GM21447 (cell line): ENCODE measurements around the gene INTS12.
"Not testable (repeated sequence)": the region's sequence is repeated elsewhere in the genome, so short reads cannot be mapped to it uniquely, and the experiment has no call there.

Experiments
- ATAC-seq: cut with Tn5 transposase; IDR thresholded peaks from one replicate; pipeline ENCODE4 v1.9.1; 2021; ENCODE audit not compliant: unreplicated experiment

The INTS12 gene, protein sequence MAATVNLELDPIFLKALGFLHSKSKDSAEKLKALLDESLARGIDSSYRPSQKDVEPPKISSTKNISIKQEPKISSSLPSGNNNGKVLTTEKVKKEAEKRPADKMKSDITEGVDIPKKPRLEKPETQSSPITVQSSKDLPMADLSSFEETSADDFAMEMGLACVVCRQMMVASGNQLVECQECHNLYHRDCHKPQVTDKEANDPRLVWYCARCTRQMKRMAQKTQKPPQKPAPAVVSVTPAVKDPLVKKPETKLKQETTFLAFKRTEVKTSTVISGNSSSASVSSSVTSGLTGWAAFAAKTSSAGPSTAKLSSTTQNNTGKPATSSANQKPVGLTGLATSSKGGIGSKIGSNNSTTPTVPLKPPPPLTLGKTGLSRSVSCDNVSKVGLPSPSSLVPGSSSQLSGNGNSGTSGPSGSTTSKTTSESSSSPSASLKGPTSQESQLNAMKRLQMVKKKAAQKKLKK

DNA sequence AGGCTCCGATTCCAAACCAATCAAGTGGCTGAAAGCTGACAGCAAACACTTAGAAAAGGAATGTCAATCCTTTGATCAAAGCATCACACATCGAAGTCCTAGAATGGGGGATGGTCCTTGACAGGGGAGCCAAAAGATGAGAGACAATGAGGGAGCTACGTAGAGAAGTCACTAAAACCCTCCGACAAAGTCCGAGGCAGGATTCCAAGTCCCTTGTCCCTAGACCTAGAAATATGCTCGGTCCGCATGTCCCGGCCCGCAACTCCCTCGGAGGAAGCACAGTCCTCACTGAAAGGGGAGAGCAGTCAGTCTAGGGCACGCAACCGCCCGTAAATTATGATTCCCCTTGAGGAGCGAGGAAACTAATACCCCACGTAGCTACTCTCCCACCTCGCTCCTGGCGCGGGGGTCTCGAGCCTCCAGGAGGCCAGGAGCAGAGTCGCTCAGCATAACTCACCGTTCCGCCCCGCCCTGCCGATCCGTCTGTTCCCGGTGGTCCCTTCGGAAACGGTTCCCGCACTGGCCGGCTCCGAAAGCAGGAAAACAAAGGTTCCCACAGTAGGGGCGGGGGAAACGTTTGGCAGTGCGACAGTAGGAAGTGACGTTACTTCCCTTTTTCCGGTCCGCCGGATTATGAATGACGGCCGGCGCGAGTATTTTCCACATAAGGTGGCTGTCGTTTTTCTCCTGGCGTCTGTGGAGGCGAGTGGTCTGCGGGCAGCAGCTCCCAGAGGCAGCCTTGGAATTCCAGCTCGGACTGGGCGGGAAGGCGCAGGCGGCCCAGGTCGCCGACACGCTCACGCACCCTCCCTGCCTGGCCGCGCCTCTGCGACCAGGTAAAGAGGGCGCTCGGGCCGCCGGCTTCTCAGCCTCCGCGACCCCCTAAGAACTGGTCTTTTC, at the start of gene INTS12, which contains the start of gene GSTCD:
Gene INTS12, minus strand, starts transcription at position 509 of the 900 bp plus-strand sequence. CDS start 8,684 bp downstream, outside the sequence.
Gene GSTCD, plus strand, starts transcription at position 604 of the 900 bp plus-strand sequence. CDS start 8,830 bp downstream, outside the sequence.
- ATAC-seq = peak; percentile 80

DNA sequence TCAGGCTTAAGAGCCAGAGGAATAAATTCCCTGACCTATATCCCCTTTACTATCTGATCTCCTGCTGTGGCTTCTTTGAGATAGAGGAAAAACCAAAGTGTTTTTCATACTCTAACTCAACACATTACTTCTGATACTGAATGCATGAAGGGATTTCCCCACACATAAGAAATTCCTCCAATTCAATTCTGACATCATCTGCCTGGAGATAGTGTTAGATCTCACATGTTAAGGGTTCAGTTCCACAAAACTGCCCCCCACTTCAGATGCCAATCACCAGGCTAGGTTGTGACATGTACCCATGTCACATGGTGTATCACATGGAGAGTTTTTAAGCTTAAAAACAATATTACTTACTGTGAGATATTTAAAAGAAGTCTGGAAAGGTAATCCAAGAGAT, 46.9 kb upstream of the INTS12 start:
- ATAC-seq = no peak

DNA sequence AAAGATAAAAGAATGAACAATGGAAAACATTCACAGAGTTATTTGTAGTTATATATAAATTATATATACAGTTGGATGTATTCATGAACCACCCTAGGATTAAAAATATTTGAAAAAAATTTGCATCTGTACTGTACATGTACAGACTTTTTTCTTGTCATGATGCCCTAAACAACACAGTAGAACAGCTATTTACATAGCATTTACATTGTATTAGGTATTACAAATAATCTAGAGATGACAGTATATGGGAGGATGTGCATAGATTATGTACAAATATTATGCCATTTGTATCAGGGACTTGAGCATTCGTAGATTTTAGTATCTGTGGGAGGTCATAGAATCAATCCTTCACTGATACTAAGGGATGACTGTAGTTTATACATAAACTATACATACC, 44.9 kb upstream of the INTS12 start:
- ATAC-seq = no peak

DNA sequence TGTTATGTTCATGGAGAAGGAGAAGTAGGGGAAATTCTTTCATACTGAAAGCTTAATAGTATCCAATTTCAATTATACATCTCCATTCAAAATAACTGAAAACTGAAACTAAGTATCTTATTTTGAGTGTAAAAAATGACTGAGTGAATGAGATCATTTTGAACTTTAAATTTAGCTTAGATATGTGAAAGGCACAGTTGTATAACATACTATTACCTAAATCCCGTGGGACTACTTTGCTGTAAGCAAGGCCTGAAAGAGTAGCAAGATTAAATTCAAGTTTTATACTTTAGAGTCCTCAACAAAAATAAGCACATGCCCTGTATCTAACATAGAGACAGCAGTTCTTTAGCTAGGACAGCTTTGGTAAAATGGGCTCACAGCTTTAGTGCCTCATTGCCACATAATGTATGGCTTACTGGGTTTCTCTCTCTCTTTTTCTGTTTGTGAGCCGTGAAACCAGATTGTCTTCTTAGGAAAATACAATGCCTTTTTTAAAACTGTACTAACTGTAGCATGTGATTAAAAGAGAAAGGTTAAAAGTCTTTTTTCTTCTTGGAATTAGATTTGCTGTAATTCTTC, 43.3 kb upstream of the INTS12 start:
- no peak for ATAC-seq

DNA sequence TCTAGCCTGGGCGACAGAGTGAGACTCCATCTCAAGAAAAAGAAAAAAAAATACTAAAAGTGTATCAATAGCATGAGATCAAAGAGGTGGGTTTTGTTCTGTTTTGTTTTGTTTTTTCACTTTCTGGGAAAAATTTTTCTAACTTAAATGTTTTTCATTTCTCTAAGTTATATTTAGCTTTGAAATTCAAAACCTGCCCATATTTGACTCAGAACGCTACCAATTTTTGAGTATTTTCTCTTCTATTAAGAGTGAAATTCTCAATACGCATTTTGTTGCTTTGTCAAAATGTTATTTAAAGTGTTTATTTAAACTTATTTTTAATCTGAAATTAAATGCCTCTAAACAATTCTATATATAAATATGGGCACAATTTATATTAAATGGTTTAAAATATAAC, 39.7 kb upstream of the INTS12 start:
- no peak for ATAC-seq

DNA sequence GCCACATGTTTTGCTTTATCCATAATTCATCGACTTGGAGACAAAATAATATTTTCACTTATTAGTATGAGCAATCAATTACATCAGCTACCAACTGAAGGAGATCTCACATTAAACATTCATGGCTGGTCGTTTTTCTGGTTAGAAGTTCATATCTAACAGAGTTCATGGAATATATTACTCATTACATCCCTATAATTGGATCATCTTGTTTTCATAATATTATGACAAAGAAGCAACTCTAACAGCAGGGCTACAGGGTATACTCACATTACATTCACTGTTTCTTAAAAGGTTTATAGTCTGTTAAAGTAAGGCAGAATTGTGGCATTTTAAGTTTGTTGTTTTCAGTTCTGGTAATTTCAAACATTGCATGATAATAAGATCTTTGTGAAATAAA, 33.1 kb upstream of the INTS12 start:
- no peak for ATAC-seq

DNA sequence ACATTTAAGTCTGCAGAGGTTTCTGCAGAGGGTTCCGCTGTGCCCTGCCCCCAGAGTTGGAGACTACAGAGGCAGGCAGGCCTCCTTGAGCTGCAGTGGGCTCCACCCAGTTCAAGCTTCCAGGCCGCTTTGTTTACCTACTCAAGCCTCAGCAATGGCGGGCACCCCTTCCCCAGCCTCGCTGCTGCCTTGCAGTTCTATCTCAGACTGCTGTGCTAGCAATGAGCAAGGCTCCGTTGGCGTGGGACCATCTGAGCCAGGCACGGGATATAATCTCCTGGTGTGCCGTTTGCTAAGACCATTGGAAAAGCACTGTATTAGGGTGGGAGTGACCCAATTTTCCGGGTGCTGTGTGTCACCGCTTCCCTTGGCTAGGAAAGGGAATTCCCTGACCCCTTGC, 26.7 kb upstream of the INTS12 start:
- not testable (repeated sequence) for ATAC-seq

DNA sequence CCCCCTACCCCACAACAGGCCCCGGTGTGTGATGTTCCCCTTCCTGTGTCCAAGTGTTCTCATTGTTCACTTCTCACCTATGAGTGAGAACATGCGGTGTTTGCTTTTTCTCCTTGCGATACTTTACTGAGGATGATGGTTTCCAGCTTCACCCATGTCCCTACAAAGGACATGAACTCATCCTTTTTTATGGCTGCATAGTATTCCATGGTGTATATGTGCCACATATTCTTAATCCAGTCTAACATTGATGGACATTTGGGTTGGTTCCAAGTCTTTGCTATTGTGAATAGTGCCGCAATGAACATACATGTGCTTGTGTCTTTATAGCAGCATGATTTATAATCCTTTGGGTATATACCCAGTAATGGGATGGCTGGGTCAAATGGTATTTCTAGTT, 21.4 kb upstream of the INTS12 start:
- ATAC-seq = not testable (repeated sequence)

DNA sequence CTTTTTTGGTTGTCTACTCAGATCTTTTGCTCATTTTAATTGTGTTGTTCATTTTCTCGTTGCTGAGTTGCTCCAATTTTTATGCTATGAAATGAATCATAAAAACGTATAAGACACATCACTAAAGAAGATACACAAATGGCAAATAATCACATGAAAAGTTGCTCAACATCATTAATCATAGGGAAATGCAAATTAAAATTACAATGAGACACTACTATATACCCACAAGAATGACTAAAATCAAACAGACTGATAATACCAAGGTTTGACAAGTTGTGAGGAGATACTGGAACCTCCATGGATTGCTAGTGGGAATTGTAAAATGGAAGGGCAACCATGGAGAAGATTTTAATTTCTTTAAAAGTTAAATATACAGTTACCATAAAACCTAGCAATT, 17.1 kb upstream of the INTS12 start:
- ATAC-seq = no peak

DNA sequence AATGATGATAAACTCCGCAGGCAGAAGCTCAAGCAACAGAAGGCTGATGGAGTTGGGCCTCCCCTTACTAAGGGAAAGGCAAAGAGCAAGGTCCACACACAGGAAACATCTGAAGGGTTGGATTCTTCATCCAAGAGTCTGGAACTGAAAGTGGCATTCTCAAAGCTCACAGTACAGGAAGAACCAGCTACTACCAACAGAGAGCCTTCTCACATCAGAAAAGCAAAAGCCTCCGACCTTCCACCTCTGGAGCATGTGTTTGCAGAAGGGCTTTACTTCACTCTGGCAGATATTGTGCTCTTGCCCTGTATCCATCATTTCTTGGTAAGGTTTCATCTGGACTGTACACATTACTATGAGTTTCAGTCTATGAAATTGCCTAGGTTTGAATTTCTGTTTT, 10.7 kb upstream of the INTS12 start:
- ATAC-seq = no peak

DNA sequence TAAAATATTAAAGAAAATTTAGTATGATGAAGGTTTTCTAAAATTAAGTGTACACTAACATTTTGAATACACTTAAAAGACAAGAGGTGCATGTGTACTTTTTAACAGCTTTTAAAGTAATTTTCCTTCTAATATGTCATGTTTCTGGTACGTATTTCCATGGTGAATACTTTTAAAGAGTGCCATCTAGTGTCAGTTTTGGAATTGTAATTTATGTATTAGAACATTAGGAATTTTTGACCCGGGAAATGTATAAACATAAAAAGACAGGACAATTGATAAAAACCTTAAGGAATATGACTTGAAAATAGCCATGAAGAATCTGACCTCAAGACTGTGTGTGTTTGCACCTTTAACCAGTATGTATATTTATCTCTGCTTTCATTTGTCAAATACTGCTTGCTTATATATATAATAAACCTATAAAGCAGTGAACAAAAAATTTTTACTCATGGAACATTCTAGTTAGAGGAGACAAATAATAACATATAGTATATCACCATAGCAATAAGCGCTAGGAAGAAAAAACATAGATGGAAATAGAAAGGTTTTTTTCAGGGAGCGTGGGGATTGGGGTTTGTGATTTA, 7.3 kb upstream of the INTS12 start:
- no peak for ATAC-seq

DNA sequence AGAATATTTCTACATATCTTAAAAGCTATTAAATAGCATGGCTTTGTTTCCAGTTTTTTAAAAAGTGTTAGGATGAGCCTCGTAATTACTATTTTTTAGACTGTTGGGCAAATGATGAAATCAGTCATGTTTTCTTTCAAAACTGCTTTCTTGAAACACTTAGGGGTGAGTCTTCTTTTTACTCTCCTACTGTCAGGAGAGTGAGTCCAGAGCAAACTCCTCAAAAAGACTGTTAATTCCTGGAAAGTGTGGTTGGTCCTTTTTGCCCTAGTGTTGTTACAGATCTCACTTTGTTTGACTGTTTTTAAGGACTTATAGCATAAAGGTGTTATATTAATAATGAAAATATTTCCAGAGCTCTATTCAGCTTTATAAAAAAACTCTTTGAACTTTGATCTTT, 6.4 kb upstream of the INTS12 start:
- no peak for ATAC-seq

DNA sequence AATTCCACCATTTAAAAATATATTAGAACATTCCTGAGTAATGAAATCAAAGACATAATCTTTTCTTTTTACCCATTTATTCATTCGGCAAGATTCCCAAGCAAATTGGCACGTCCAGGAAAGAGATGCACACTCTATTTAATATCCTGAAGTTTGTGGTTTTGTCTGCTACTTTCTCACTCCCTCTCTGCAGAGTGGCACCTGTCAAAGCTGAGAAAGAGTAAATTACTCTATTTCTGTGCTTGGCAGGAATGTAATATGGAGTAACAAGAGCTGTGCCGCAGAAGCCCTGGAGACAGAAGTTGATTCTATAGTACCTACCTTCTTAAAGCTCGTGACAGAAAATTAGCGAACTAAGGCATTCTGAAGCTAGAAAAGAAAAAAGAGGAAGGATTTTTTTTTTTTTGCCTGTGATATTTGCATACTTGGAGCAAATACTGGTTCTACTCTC, 5.6 kb upstream of the INTS12 start:
- peak; percentile 60 for ATAC-seq

DNA sequence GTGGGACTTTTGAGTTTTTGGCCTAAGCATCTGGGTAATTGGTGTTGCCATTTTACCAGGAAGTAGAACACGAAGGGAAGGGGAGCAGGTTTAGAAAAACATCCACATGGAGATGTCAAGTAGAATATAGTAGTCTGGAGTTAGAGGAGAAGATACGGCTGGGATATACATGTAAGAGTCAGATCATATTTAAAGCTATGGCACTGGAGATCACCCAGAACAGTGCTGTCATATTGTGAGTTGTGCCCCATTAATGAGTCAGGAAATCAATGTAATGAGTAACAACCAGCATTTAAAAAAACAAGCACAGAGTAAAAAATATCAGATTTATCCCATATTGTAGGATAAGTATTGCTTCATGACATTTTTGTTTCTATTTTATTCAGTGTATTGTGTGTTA, 4.3 kb upstream of the INTS12 start:
- ATAC-seq = no peak

DNA sequence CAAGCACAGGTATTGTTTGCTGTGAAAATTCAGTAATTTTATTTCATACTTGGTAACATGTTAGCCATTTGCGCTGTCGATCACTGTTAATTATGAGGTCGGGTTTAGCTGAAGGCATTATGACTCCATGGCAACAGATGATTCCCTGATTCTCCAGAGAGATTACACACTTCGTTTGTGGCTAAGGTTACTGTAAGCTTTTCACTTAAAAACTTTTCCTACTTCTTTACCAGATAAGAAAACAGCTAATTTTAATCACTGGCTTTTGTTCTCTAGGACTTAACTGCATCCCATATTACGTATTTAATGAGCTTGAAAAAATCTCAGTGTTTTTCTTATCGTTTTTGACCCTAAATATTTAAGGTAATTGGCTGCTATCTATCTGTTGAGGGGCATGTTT, 2.2 kb upstream of the INTS12 start:
- no peak for ATAC-seq

DNA sequence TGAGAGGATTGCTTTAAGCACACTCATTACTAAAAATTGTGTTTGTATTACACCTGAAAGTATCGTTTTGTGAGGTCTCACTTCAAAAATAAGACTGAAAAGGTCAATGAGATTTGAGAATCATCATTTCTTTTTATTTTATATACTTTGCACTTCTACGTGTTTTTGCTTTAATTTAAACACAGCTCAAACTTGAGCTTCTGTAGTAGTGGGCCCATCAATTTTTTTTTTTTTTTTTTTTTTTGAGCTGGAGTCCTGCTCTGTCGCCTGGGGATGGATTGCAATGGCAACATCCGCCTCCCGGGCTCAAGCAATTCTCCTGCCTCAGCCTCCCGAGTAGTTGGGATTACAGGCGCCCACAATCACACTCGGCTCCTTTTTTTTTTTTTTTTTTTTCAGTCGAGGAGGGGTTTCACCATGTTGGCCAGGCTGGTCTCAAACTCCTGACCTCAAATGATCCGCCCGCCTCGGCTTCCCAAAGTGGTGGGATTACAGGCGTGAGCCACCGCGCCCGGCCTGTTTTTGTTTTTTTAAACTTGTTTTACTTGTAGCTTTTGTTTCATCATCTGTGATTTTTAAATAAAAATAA, 1.6 kb upstream of the INTS12 start:
- no peak for ATAC-seq

DNA sequence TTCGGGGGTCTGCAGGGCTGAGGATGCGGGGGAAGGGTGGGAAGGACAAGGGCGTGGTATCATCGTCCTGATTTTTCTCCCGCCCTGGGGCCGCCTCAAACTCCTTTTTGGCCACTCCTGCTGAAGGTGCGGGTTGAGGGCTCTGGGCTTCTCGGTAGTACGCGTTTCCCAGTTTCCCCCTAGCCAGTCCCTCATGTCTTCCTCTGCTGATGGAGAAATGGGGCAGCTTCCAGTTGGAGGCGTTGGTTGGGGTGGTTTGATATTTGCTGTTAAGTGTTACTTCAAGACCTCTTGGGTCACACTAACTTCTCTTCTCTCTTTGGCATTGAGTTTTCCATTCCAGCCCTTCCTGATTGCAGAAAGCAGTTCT, 577 bp upstream of the INTS12 start:
- ATAC-seq = peak; percentile 41

DNA sequence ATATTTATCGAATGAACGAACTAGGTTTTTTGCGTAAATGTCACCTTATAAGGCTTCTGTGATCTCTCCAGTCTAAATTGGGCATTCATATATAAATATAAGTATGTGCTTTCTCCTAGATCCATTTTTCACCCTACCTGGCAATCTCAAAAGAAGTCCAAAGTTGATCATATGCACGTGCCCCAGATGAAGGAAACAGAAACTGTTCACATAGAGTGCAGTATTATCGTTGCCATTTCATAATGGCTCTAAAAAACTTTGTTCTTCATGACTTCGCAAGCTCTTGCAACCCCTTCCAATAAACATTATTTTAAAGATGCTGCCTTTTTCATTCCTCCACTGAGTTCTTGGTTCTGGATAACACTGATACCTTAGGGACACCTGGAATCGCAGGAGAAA, 708 bp downstream of the INTS12 start:
- no peak for ATAC-seq

DNA sequence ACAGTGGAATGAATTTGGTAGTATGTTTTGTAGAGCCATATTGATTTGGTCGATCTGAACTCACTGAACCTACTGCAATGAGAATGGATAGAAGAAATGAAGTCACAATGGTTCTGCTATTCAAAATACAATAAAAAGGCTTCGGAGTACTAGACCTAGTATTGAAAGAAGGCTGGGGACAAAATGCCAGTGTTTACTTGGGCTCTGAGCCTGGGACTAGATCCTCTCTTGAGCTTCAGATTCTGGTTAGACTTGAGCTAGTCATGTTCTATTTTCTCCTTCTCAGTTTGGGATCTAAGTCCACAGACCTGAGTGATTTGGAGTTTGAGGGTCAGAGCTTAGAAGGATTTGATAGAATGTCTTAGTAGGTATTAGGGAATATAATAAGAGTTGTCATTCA, 9.9 kb downstream of the INTS12 start:
- no peak for ATAC-seq

DNA sequence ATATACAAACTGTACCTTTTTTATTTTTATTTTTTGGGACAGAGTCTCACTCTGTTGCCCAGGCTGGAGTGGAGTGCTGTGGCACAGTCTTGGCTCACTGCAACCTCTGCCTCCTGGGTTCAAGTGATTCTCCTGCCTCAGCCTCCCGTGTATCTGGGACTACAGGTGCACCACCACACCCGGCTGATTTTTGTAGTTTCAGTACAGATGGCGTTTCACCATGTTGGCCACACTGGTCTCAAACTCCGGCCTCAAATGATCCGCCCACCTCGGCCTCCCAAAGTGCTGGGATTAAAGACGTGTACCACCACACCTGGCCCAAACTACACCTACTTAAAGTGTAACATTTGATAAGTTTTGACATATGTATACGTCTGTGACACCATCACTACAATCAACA, 12.7 kb downstream of the INTS12 start:
- ATAC-seq = not testable (repeated sequence)

DNA sequence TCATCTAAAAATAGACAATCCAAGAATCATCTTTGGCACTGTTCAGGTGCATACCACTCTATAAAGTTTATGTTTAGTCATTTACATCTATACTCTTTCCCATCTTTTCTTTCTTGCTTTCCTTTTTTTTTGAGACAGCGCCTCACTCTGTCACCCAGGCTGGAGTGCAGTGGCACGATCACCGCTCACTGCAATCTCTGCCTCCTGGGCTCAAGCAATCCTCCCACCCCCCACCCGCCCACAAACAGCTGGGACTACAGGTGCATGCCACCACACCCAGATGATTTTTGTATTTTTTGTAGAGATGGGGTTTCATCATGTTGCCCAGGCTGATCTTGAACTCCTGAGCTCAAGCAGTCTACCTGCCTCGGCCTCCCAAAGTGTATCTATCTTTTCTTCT, 13.7 kb downstream of the INTS12 start:
- not testable (repeated sequence) for ATAC-seq
